ENCODE results near the gene INPP5A.

DNA sequence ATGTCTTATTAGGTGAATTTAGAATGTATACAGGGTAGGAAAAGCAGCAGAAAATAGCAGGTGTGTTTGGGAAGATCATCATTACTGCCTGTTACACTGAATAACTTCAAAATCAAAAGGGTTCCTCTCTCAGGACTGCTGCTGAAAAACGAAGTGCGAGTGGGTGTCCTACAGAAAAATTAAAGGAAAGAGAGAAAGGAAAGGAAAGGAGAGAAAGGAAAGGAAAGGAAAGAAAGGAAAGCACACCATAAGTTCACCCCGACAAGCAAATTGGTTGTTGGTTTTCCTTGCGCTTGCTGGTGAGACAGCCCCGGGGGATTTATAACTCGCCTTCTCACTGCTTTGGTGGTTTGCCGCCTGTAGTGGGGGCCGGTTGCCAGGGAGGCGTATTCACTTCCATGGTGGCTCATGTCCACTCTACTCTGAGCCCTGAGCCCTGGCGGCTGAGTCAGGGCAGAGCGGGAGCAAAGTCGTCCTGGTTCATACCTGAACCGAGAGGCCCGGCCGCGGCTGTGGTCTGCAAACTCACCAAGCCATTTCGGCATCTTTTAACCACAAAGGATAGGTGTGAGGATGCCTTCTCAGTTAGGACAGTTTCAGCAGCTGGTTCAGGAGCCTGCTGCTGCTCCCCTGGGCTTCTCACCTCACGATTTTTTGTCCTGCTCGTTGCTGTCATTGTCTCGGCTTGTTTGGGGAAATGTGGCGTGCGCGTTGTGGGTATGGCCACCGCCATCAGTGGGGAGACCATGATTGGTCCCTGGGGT, 26.1 kb downstream of the INPP5A start:
- TF ChIP-seq CHD2 (IDR thresholded peaks at IDR 0.05; ENCODE audit: low read depth, low read length) (no peak), NRF1 (conservative IDR thresholded peaks at IDR 0.05 in 1 of 2, IDR thresholded peaks at IDR 0.05 in 1 of 2) (no peak), ZBTB8A (IDR thresholded peaks at IDR 0.05; ENCODE audit: partially characterized antibody) (no peak), CBX8 (IDR thresholded peaks at IDR 0.05; ENCODE audit: borderline replicate concordance, extremely low read depth, low read depth, low read length, poor library complexity, severe bottlenecking) (no peak), POLR3G (IDR thresholded peaks at IDR 0.05; ENCODE audit: extremely low read depth, insufficient read length, insufficient replicate concordance) (no peak), NR2C1 (IDR thresholded peaks at IDR 0.05) (no peak), NR2C1 (tag; IDR thresholded peaks at IDR 0.05) (no peak), ZNF639 (CRISPR knock-in tag; conservative IDR thresholded peaks at IDR 0.05 in 1 of 2, IDR thresholded peaks at IDR 0.05 in 1 of 2) (no peak), CTCF (IDR thresholded peaks at IDR 0.05 in 2 of 3, conservative IDR thresholded peaks at IDR 0.05 in 1 of 3; ENCODE audit: insufficient read depth in 2 of 3, low read depth in 1 of 3, low read length in 3 of 3) (no peak), CAMTA2 (CRISPR knock-in tag; conservative IDR thresholded peaks at IDR 0.05) (no peak), MIER1 (IDR thresholded peaks at IDR 0.05; ENCODE audit: low read depth) (no peak)
- TF ChIP-seq, protein P1, sequence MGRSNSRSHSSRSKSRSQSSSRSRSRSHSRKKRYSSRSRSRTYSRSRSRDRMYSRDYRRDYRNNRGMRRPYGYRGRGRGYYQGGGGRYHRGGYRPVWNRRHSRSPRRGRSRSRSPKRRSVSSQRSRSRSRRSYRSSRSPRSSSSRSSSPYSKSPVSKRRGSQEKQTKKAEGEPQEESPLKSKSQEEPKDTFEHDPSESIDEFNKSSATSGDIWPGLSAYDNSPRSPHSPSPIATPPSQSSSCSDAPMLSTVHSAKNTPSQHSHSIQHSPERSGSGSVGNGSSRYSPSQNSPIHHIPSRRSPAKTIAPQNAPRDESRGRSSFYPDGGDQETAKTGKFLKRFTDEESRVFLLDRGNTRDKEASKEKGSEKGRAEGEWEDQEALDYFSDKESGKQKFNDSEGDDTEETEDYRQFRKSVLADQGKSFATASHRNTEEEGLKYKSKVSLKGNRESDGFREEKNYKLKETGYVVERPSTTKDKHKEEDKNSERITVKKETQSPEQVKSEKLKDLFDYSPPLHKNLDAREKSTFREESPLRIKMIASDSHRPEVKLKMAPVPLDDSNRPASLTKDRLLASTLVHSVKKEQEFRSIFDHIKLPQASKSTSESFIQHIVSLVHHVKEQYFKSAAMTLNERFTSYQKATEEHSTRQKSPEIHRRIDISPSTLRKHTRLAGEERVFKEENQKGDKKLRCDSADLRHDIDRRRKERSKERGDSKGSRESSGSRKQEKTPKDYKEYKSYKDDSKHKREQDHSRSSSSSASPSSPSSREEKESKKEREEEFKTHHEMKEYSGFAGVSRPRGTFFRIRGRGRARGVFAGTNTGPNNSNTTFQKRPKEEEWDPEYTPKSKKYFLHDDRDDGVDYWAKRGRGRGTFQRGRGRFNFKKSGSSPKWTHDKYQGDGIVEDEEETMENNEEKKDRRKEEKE (IDR thresholded peaks at IDR 0.05; ENCODE audit: borderline replicate concordance in 1 of 2, control insufficient read depth in 1 of 2, low read depth in 2 of 2, low read length in 1 of 2) = no peak

Measured in K562 (cell line).